GM13977 (cell line): Measurements from ENCODE around the gene ATP2C2.

ENCODE experiments used
- DNase-seq: peaks from one replicate; pipeline ENCODE4 v3.0.0; 2012; ENCODE audit warnings: low spot score
- in situ Hi-C: fragments of 300-500 bp; cut with MboI; formaldehyde crosslinking; loops from one replicate; pipeline ENCODE4 v1.12.0; 2022; ENCODE audit warnings: low sequenced_read_pairs, low pct_unique_long_range_greater_than_20kb, mixed read lengths, inconsistent platforms; ENCODE audit not compliant: unreplicated experiment
- TF ChIP-seq, protein P1 (sequence below): IDR thresholded peaks from 2 replicates; pipeline ENCODE4 v1.5.1; 2012; ENCODE audit warnings: mild to moderate bottlenecking, control low read depth; ENCODE audit not compliant: insufficient read depth; ENCODE audit errors: extremely low read depth, missing control alignments

ATP2C2 gene

GRCh38 chr16:84349862-84350684 is 18.3 kb upstream of the ATP2C2 start:
- in situ Hi-C loops, result no loop called here
- no peak for DNase-seq
- TF ChIP-seq, protein P1, sequence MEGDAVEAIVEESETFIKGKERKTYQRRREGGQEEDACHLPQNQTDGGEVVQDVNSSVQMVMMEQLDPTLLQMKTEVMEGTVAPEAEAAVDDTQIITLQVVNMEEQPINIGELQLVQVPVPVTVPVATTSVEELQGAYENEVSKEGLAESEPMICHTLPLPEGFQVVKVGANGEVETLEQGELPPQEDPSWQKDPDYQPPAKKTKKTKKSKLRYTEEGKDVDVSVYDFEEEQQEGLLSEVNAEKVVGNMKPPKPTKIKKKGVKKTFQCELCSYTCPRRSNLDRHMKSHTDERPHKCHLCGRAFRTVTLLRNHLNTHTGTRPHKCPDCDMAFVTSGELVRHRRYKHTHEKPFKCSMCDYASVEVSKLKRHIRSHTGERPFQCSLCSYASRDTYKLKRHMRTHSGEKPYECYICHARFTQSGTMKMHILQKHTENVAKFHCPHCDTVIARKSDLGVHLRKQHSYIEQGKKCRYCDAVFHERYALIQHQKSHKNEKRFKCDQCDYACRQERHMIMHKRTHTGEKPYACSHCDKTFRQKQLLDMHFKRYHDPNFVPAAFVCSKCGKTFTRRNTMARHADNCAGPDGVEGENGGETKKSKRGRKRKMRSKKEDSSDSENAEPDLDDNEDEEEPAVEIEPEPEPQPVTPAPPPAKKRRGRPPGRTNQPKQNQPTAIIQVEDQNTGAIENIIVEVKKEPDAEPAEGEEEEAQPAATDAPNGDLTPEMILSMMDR, result no peak

GRCh38 chr16:84350685-84351400 is 17.5 kb upstream of the ATP2C2 start:
- no peak for DNase-seq
- in situ Hi-C loops, result no loop called here
- TF ChIP-seq, protein P1, result no peak

DNA sequence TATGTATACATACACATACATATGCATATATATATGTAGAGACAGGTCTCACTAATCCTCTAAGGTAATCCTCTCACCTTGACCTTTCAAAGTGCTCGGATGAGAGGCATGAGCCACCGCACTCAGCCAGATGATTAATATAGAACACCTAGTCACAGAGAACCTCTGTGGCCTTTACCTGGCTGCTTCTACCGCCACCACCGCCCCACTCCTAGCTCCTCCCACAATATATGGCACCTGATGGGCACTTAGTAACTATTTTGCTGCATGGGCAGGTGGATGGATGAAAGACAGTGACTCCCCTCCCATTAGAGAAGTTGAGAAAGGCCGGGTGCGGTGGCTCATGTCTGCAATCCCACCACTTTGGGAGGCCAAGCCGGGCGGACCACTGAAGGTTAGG is 16.7 kb upstream of the ATP2C2 start:
- no peak for DNase-seq
- TF ChIP-seq, protein P1, result no peak
- in situ Hi-C loops, result no loop called here

GRCh38 chr16:84354306-84354705 is 14.0 kb upstream of the ATP2C2 start:
- DNase-seq, result no peak
- in situ Hi-C loops, result no loop called here
- TF ChIP-seq, protein P1, result no peak

DNA sequence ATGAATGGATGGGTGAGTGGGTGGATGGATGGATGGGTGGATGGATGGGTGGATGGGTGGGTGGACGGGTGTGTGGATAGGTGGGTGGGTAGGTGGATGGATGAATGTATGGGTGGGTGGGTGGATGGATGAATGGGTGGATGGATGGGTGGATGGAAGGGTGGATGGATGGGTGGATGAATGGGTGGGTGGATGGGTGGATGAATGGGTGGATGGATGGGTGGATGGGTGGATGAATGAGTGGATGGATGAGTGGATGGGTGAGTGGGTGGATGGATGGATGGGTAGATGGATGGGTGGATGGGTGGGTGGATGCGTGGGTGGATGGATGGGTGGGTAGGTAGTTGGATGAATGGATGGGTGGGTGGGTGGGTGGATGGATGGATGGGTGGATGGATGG is 13.2 kb upstream of the ATP2C2 start:
- in situ Hi-C loops, result no loop called here
- TF ChIP-seq, protein P1, result no peak

GRCh38 chr16:84356176-84356575 is 12.2 kb upstream of the ATP2C2 start:
- in situ Hi-C loops, result no loop called here
- DNase-seq, result no peak
- TF ChIP-seq, protein P1, result no peak

More for the DNA sequence above, 13.2 kb upstream of the ATP2C2 start:
- DNase-seq, result no peak
